GM11168 (cell line): ENCODE results near the gene TBATA.

Experiments
- in situ Hi-C: fragments of 300-500 bp; cut with MboI; formaldehyde crosslinking; loops from one replicate; pipeline ENCODE4 v1.12.0; 2022; ENCODE audit warnings: low sequenced_read_pairs; ENCODE audit not compliant: unreplicated experiment

TBATA gene

GRCh38 chr10:70765794-70766594 lies 19.2 kb downstream of the TBATA start:
- in situ Hi-C loops: no loop called here

- in situ Hi-C loops: loop anchor here (5.0 kb wide), 2 partner anchors 216 to 301 kb away; no protein-coding TSS in a partner anchor
Observed at GRCh38 chr10:70763567-70763966, 21.6 kb downstream of the TBATA start.

GRCh38 chr10:70762441-70763175 lies 22.6 kb downstream of the TBATA start:
- in situ Hi-C loops: loop anchor here (5.0 kb wide), 2 partner anchors 215 to 300 kb away; no protein-coding TSS in a partner anchor

GRCh38 chr10:70761727-70762350 lies 23.3 kb downstream of the TBATA start:
- in situ Hi-C loops: loop anchor here (5.0 kb wide), 2 partner anchors 215 to 300 kb away; no protein-coding TSS in a partner anchor

- in situ Hi-C loops: loop anchor here (5.0 kb wide), 2 partner anchors 214 to 299 kb away; no protein-coding TSS in a partner anchor
Observed at GRCh38 chr10:70761031-70761601, 24.1 kb downstream of the TBATA start.

GRCh38 chr10:70760271-70760787 lies 24.8 kb downstream of the TBATA start:
- in situ Hi-C loops: loop anchor here (5.0 kb wide), 2 partner anchors 213 to 298 kb away; no protein-coding TSS in a partner anchor

- in situ Hi-C loops: loop anchor here (5.0 kb wide), 2 partner anchors 212 to 297 kb away; no protein-coding TSS in a partner anchor
Observed at GRCh38 chr10:70759781-70760180, 25.4 kb downstream of the TBATA start.

GRCh38 chr10:70758757-70759514 lies 26.2 kb downstream of the TBATA start:
- in situ Hi-C loops: no loop called here

- in situ Hi-C loops: no loop called here
Observed at GRCh38 chr10:70757856-70758255, 27.3 kb downstream of the TBATA start.

- in situ Hi-C loops: no loop called here
Observed at GRCh38 chr10:70756700-70757360, 28.3 kb downstream of the TBATA start.

- in situ Hi-C loops: no loop called here
Observed at GRCh38 chr10:70753841-70754621, 31.1 kb downstream of the TBATA start.

GRCh38 chr10:70753026-70753663 lies 32.0 kb downstream of the TBATA start:
- in situ Hi-C loops: no loop called here

- in situ Hi-C loops: no loop called here
Observed at GRCh38 chr10:70752571-70752970, 32.6 kb downstream of the TBATA start.

GRCh38 chr10:70751991-70752390 lies 33.2 kb downstream of the TBATA start:
- in situ Hi-C loops: no loop called here

GRCh38 chr10:70751356-70751755 lies 33.8 kb downstream of the TBATA start:
- in situ Hi-C loops: no loop called here

- in situ Hi-C loops: no loop called here
Observed at GRCh38 chr10:70750156-70750703, 34.9 kb downstream of the TBATA start.

GRCh38 chr10:70749756-70750155 lies 35.4 kb downstream of the TBATA start:
- in situ Hi-C loops: no loop called here
